GM10248 (cell line): Measurements from ENCODE around the gene MZT1.

Experiments
- CTCF ChIA-PET: fragments of 300-600 bp; sonication (Branson Sonifier 250); formaldehyde crosslinking; extraction: SDS; loops from one replicate; lab custom pipeline; 2021; ENCODE audit warnings: antibody characterized with exemption; lab: Yijun Ruan, JAX
- POLR2A ChIA-PET: fragments of 350-650 bp; sonication (Branson Sonifier 250); formaldehyde crosslinking; extraction: SDS; loops from one replicate; lab custom pipeline; 2020; ENCODE audit warnings: antibody characterized with exemption; lab: Yijun Ruan, JAX
- DNase-seq: peaks from one replicate; pipeline ENCODE4 v3.0.0; 2012; ENCODE audit errors: extremely low spot score
- TF ChIP-seq, protein P1 (sequence below): IDR thresholded peaks from 2 replicates; pipeline ENCODE4 v1.5.1; 2012; ENCODE audit warnings: mild to moderate bottlenecking, low read depth; ENCODE audit errors: extremely low read depth, missing control alignments, control extremely low read depth

MZT1 gene

DNA sequence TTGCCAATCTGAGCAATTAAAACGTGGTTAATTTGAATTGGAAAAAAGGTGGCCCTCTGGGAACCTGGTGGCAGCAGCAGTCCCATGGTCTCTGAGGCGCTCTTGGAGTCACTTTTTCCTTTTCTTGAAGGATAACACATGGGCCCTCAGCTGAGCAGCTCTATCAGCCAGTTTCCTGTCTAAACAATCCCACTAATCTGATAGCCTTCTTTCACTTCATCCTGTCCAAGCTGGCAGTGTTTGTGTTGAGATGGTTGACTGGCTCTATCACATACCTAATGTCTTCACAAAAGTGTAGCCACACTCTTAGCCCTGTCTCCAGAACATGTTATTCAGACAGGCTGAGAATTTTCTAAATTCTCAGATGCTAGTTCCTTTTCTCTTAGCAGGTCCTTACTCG is 10.7 kb downstream of the MZT1 start:
- ChIA-PET CTCF (no interaction called here), POLR2A (no interaction called here)
- TF ChIP-seq, protein P1, sequence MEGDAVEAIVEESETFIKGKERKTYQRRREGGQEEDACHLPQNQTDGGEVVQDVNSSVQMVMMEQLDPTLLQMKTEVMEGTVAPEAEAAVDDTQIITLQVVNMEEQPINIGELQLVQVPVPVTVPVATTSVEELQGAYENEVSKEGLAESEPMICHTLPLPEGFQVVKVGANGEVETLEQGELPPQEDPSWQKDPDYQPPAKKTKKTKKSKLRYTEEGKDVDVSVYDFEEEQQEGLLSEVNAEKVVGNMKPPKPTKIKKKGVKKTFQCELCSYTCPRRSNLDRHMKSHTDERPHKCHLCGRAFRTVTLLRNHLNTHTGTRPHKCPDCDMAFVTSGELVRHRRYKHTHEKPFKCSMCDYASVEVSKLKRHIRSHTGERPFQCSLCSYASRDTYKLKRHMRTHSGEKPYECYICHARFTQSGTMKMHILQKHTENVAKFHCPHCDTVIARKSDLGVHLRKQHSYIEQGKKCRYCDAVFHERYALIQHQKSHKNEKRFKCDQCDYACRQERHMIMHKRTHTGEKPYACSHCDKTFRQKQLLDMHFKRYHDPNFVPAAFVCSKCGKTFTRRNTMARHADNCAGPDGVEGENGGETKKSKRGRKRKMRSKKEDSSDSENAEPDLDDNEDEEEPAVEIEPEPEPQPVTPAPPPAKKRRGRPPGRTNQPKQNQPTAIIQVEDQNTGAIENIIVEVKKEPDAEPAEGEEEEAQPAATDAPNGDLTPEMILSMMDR = no peak
- no peak for DNase-seq

DNA sequence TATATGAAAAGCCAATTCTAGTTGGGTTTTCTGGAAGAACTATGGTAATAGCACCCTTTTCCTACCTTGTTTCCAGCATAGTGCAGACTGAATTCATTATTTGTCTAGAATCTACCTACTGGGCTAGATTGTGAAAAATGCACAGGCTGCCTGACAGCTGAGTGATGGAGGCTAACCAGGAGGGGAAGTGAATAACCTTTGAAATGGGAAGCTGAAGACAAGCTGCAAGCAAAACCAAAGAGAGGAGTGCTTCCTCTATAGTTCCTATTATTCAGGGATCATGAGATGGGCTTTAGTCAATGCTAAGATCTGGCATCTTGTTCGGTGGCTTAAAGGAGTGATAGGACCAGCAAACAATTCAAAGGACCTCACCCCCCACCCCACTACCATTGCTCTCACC is 26.9 kb downstream of the MZT1 start:
- DNase-seq = no peak
- ChIA-PET CTCF (no interaction called here), POLR2A (no interaction called here)
- TF ChIP-seq, protein P1 = no peak

DNA sequence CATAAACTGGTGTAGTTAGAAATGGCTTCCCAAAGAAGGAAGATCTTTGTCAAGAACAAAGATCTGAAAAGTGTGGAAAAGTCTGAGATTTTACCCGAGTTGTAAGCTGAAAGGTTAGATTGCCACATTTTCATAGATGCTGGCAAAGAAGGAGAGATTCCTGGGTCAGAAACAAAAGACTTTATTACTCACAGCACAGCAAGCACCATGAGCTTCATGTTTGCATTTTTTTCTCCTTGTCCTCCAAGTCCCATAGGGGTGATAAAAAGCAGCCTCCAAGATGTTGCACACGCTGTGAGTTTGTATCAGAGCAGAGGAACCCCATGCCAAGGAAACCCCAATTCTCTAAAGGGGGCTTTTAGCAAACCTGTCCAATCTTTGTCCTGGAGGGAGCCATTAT is 29.3 kb downstream of the MZT1 start:
- TF ChIP-seq, protein P1 = no peak
- ChIA-PET CTCF (interaction anchor here (4.3 to 4.5 kb wide), 2 partner anchors 11 to 55 kb away, joined by 16 to 18 read pairs; no protein-coding TSS in a partner anchor), POLR2A (no interaction called here)
- DNase-seq = no peak

DNA sequence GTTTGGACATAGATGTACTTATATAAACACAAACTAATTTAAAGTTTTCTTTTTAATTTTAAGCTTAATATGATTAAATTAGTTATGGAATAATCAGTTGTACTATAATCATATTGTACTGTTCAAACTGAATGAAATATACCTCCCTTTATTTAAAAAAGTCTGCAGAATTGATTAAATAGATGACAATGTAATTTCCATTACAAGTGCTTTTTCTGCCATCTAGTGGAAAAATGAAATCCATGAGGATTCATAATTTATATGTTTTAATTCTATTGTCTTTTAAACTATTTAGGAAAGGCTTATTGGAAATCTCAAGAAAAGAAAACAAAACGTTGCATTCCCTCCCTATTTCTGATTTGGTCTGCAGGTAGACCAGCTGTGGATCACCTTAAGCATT is 30.9 kb downstream of the MZT1 start:
- TF ChIP-seq, protein P1 = no peak
- ChIA-PET CTCF (interaction anchor here (1.5 to 4.5 kb wide), 3 partner anchors 10 to 60 kb away, joined by 5 to 18 read pairs (median 16); no protein-coding TSS in a partner anchor), POLR2A (no interaction called here)
- DNase-seq = no peak

DNA sequence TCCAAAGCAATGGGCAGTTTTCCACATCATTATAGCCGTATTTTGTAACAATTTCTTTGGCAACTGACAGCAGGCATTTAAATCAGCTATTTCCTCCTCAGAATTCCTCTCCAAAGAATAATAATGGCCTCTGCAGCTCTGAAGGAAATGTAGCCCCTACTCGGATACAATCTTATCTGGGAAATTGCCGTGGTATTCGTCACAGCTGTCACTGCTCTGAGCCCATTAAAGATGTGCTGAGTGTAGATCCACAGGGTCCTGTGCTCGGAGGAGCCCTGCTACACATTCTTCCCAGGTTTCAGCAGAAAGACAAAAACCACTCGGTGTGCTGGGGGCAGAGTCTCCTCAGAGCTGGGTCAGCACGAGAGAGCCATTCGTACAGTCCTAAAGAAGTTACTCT is 33.1 kb downstream of the MZT1 start:
- POLR2A ChIA-PET = no interaction called here
- CTCF ChIA-PET = no interaction called here
- TF ChIP-seq, protein P1 = no peak
- DNase-seq = no peak

DNA sequence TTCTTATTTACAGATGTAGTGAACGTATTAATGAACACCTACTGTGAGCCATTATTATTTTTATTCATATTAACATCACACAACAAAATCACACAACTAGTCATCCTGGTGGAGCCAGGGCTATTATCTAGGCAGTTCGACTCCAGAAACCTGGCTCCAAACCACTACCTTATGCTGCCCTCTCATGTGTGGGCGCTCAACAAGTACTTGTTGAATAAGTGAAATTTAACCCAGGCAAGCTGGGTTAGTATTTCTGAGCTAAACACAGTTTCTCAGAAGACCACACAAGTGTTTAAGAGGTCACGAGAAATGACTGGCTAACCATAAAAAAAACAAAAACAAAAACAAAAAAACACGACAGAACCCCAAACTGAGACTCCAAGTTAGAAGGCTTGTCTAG is 33.6 kb downstream of the MZT1 start:
- TF ChIP-seq, protein P1 = no peak
- CTCF ChIA-PET = no interaction called here
- POLR2A ChIA-PET = no interaction called here
- no peak for DNase-seq
